ENCODE data around the gene SLC2A14. TPM values are rescaled to one million over a fixed set of nuclear protein-coding genes. Genes with fewer than 3 reads are reported as not detected.
"Not testable (repeated sequence)": the region's sequence is repeated elsewhere in the genome, so short reads cannot be mapped to it uniquely, and the experiment has no call there.

Gene SLC2A14
- polyA plus RNA-seq, 4 donors, result 0.03 to 0.77 (median 0.22) TPM; not detected in 1

- not testable (repeated sequence) for DNase-seq; FAIRE-seq; H3K4me3 ChIP-seq (ENCODE audit: low read depth in 1 of 3, low read length in 3 of 3); H3K27me3 ChIP-seq (ENCODE audit: control insufficient read depth in 3 of 3, insufficient read depth in 3 of 3, low read length in 3 of 3); H3K27ac ChIP-seq (ENCODE audit: low read depth in 1 of 3, low read length in 2 of 3); H3K36me3 ChIP-seq (ENCODE audit: control insufficient read depth in 3 of 3, insufficient read depth in 2 of 3, low read depth in 1 of 3, low read length in 3 of 3); H3K9me3 ChIP-seq (ENCODE audit: control insufficient read depth in 2 of 2, insufficient read depth in 1 of 2, low read depth in 1 of 2, low read length in 1 of 2); H3K4me1 ChIP-seq (ENCODE audit: control insufficient read depth in 3 of 3, insufficient read depth in 2 of 3, low read depth in 1 of 3, low read length in 2 of 3)
- WGBS, 3 donors, result 43 to 64% (median 57%) methylated on average over 2 of the region's 4 CpGs
Measured at GRCh38 chr12:7847226-7848097, 25.3 kb downstream of the SLC2A14 start.

- Histone ChIP-seq H3K4me3 (ENCODE audit: low read depth in 1 of 3, low read length in 3 of 3) (no peak overlapping the region), H3K9me3 (ENCODE audit: control insufficient read depth in 2 of 2, insufficient read depth in 1 of 2, low read depth in 1 of 2, low read length in 1 of 2) (no peaks in the 10 kb centered on the region), H3K27me3 (ENCODE audit: control insufficient read depth in 3 of 3, insufficient read depth in 3 of 3, low read length in 3 of 3) (peaks cover 0 to 2% (median 0%) of the 10 kb centered on the region in 3 donors), H3K4me1 (ENCODE audit: control insufficient read depth in 3 of 3, insufficient read depth in 2 of 3, low read depth in 1 of 3, low read length in 2 of 3) (no peaks in the 10 kb centered on the region), H3K36me3 (ENCODE audit: control insufficient read depth in 3 of 3, insufficient read depth in 2 of 3, low read depth in 1 of 3, low read length in 3 of 3) (no peaks in the 10 kb centered on the region), H3K27ac (ENCODE audit: low read depth in 1 of 3, low read length in 2 of 3) (no peak overlapping the region)
- DNase-seq (no peak), FAIRE-seq (no peak)
- WGBS, 3 donors, result 56 to 84% (median 80%) methylated on average over 5 of the region's 5 CpGs
Measured at GRCh38 chr12:7844116-7844515, 28.6 kb downstream of the SLC2A14 start.

GRCh38 chr12:7843583-7843982 is 29.1 kb downstream of the SLC2A14 start:
- DNase-seq; H3K4me3 ChIP-seq (ENCODE audit: low read depth in 1 of 3, low read length in 3 of 3); H3K27me3 ChIP-seq (ENCODE audit: control insufficient read depth in 3 of 3, insufficient read depth in 3 of 3, low read length in 3 of 3); H3K36me3 ChIP-seq (ENCODE audit: control insufficient read depth in 3 of 3, insufficient read depth in 2 of 3, low read depth in 1 of 3, low read length in 3 of 3); FAIRE-seq; H3K27ac ChIP-seq (ENCODE audit: low read depth in 1 of 3, low read length in 2 of 3); H3K9me3 ChIP-seq (ENCODE audit: control insufficient read depth in 2 of 2, insufficient read depth in 1 of 2, low read depth in 1 of 2, low read length in 1 of 2); H3K4me1 ChIP-seq (ENCODE audit: control insufficient read depth in 3 of 3, insufficient read depth in 2 of 3, low read depth in 1 of 3, low read length in 2 of 3): not testable (repeated sequence)
- 10 to 50% (median 36%) methylated on average over 3 of the region's 9 CpGs for WGBS, 3 donors

- H3K4me3 ChIP-seq (ENCODE audit: low read depth in 1 of 3, low read length in 3 of 3); H3K27ac ChIP-seq (ENCODE audit: low read depth in 1 of 3, low read length in 2 of 3); H3K27me3 ChIP-seq (ENCODE audit: control insufficient read depth in 3 of 3, insufficient read depth in 3 of 3, low read length in 3 of 3); DNase-seq; H3K4me1 ChIP-seq (ENCODE audit: control insufficient read depth in 3 of 3, insufficient read depth in 2 of 3, low read depth in 1 of 3, low read length in 2 of 3); FAIRE-seq; H3K36me3 ChIP-seq (ENCODE audit: control insufficient read depth in 3 of 3, insufficient read depth in 2 of 3, low read depth in 1 of 3, low read length in 3 of 3); H3K9me3 ChIP-seq (ENCODE audit: control insufficient read depth in 2 of 2, insufficient read depth in 1 of 2, low read depth in 1 of 2, low read length in 1 of 2): not testable (repeated sequence)
- 64 to 78% (median 71%) methylated on average over 5 of the region's 8 CpGs for WGBS, 3 donors
Measured at GRCh38 chr12:7843149-7843548, 29.6 kb downstream of the SLC2A14 start.

- not testable (repeated sequence) for H3K9me3 ChIP-seq (ENCODE audit: control insufficient read depth in 2 of 2, insufficient read depth in 1 of 2, low read depth in 1 of 2, low read length in 1 of 2); H3K4me3 ChIP-seq (ENCODE audit: low read depth in 1 of 3, low read length in 3 of 3); H3K27ac ChIP-seq (ENCODE audit: low read depth in 1 of 3, low read length in 2 of 3); H3K36me3 ChIP-seq (ENCODE audit: control insufficient read depth in 3 of 3, insufficient read depth in 2 of 3, low read depth in 1 of 3, low read length in 3 of 3); H3K4me1 ChIP-seq (ENCODE audit: control insufficient read depth in 3 of 3, insufficient read depth in 2 of 3, low read depth in 1 of 3, low read length in 2 of 3); H3K27me3 ChIP-seq (ENCODE audit: control insufficient read depth in 3 of 3, insufficient read depth in 3 of 3, low read length in 3 of 3); FAIRE-seq; DNase-seq
- WGBS, 3 donors, result 91 to 94% (median 93%) methylated on average over 9 of the region's 9 CpGs
Measured at GRCh38 chr12:7842444-7842843, 30.3 kb downstream of the SLC2A14 start.

GRCh38 chr12:7839848-7840247 is 32.9 kb downstream of the SLC2A14 start:
- not testable (repeated sequence) for H3K4me3 ChIP-seq (ENCODE audit: low read depth in 1 of 3, low read length in 3 of 3); H3K9me3 ChIP-seq (ENCODE audit: control insufficient read depth in 2 of 2, insufficient read depth in 1 of 2, low read depth in 1 of 2, low read length in 1 of 2); H3K27ac ChIP-seq (ENCODE audit: low read depth in 1 of 3, low read length in 2 of 3); FAIRE-seq; H3K27me3 ChIP-seq (ENCODE audit: control insufficient read depth in 3 of 3, insufficient read depth in 3 of 3, low read length in 3 of 3); DNase-seq; H3K4me1 ChIP-seq (ENCODE audit: control insufficient read depth in 3 of 3, insufficient read depth in 2 of 3, low read depth in 1 of 3, low read length in 2 of 3); H3K36me3 ChIP-seq (ENCODE audit: control insufficient read depth in 3 of 3, insufficient read depth in 2 of 3, low read depth in 1 of 3, low read length in 3 of 3)
- WGBS, 3 donors, result 84 to 91% (median 89%) methylated on average over 6 to 7 of the region's 7 CpGs

- H3K4me1 ChIP-seq (ENCODE audit: control insufficient read depth in 3 of 3, insufficient read depth in 2 of 3, low read depth in 1 of 3, low read length in 2 of 3); DNase-seq; H3K27ac ChIP-seq (ENCODE audit: low read depth in 1 of 3, low read length in 2 of 3); FAIRE-seq; H3K36me3 ChIP-seq (ENCODE audit: control insufficient read depth in 3 of 3, insufficient read depth in 2 of 3, low read depth in 1 of 3, low read length in 3 of 3); H3K9me3 ChIP-seq (ENCODE audit: control insufficient read depth in 2 of 2, insufficient read depth in 1 of 2, low read depth in 1 of 2, low read length in 1 of 2); H3K4me3 ChIP-seq (ENCODE audit: low read depth in 1 of 3, low read length in 3 of 3); H3K27me3 ChIP-seq (ENCODE audit: control insufficient read depth in 3 of 3, insufficient read depth in 3 of 3, low read length in 3 of 3): not testable (repeated sequence)
- WGBS, 3 donors, result 63 to 73% (median 68%) methylated on average over 4 to 9 of the region's 10 CpGs
Measured at GRCh38 chr12:7839226-7839625, 33.5 kb downstream of the SLC2A14 start.

- FAIRE-seq, result no peak
- H3K36me3 ChIP-seq (ENCODE audit: control insufficient read depth in 3 of 3, insufficient read depth in 2 of 3, low read depth in 1 of 3, low read length in 3 of 3), result no peaks in the 10 kb centered on the region
- H3K4me3 ChIP-seq (ENCODE audit: low read depth in 1 of 3, low read length in 3 of 3), result no peak overlapping the region
- H3K27ac ChIP-seq (ENCODE audit: low read depth in 1 of 3, low read length in 2 of 3), result no peak overlapping the region
- H3K27me3 ChIP-seq (ENCODE audit: control insufficient read depth in 3 of 3, insufficient read depth in 3 of 3, low read length in 3 of 3), result peaks cover 0 to 2% (median 0%) of the 10 kb centered on the region in 3 donors
- no peaks in the 10 kb centered on the region for H3K9me3 ChIP-seq (ENCODE audit: control insufficient read depth in 2 of 2, insufficient read depth in 1 of 2, low read depth in 1 of 2, low read length in 1 of 2)
- 75 to 83% (median 81%) methylated on average over 5 to 6 of the region's 6 CpGs for WGBS, 3 donors
- no peak for DNase-seq
- H3K4me1 ChIP-seq (ENCODE audit: control insufficient read depth in 3 of 3, insufficient read depth in 2 of 3, low read depth in 1 of 3, low read length in 2 of 3), result no peaks in the 10 kb centered on the region
Measured at GRCh38 chr12:7837366-7837765, 35.3 kb downstream of the SLC2A14 start.

- no peaks in the 10 kb centered on the region for H3K36me3 ChIP-seq (ENCODE audit: control insufficient read depth in 3 of 3, insufficient read depth in 2 of 3, low read depth in 1 of 3, low read length in 3 of 3)
- H3K27me3 ChIP-seq (ENCODE audit: control insufficient read depth in 3 of 3, insufficient read depth in 3 of 3, low read length in 3 of 3), result peaks cover 0 to 2% (median 0%) of the 10 kb centered on the region in 3 donors
- H3K4me3 ChIP-seq (ENCODE audit: low read depth in 1 of 3, low read length in 3 of 3), result no peak overlapping the region
- no peaks in the 10 kb centered on the region for H3K9me3 ChIP-seq (ENCODE audit: control insufficient read depth in 2 of 2, insufficient read depth in 1 of 2, low read depth in 1 of 2, low read length in 1 of 2)
- no peak for DNase-seq
- FAIRE-seq, result no peak
- WGBS, 3 donors, result 38 to 57% (median 54%) methylated on average over 5 of the region's 5 CpGs
- H3K27ac ChIP-seq (ENCODE audit: low read depth in 1 of 3, low read length in 2 of 3), result no peak overlapping the region
- no peaks in the 10 kb centered on the region for H3K4me1 ChIP-seq (ENCODE audit: control insufficient read depth in 3 of 3, insufficient read depth in 2 of 3, low read depth in 1 of 3, low read length in 2 of 3)
Measured at GRCh38 chr12:7835766-7836165, 36.9 kb downstream of the SLC2A14 start.
